OCI-LY1 (cell line): ENCODE data around the gene GNAS.

Experiments
- CTCF ChIP-seq: fragments of 200-600 bp; sonication (generic), shearing (Covaris generic); IDR thresholded peaks from 2 replicates; pipeline ENCODE4 v1.5.1; 2017; ENCODE audit warnings: mild to moderate bottlenecking, antibody characterized with exemption, low read length, moderate library complexity, mixed read lengths
- EZH2 ChIP-seq: fragments of 200-600 bp; sonication (generic), shearing (Covaris generic); IDR thresholded peaks from 2 replicates; pipeline ENCODE4 v1.8.0; 2017; ENCODE audit warnings: borderline replicate concordance, mixed run types, mild to moderate bottlenecking, antibody characterized with exemption, low read length, moderate library complexity, mixed read lengths

DNA sequence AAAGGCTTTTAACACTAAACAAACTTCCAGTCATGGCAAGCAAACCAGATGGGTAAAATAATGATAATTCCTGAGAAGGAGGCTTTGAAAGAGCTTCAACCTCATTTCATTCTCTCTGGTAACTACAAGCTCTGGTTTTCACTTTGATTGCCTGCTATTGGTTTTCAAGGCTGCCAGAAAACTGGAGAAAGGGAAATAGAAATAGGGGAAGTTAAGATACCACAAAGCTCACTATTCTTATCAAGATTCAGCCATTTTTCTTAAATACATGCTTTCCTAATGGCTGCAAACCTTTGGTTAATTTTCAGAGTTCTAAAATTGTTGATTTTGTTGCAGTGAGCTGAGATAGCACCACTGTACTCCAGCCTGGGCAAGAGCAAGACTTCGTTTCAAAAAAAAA is 86.0 kb downstream of the GNAS start:
- TF ChIP-seq CTCF (no peak), EZH2 (no peak)
